GM21529 (cell line): Measurements from ENCODE around the gene HEATR3.

Source experiments
- ATAC-seq: cut with Tn5 transposase; IDR thresholded peaks from one replicate; pipeline ENCODE4 v1.9.1; 2021; ENCODE audit not compliant: unreplicated experiment

The HEATR3 gene

DNA sequence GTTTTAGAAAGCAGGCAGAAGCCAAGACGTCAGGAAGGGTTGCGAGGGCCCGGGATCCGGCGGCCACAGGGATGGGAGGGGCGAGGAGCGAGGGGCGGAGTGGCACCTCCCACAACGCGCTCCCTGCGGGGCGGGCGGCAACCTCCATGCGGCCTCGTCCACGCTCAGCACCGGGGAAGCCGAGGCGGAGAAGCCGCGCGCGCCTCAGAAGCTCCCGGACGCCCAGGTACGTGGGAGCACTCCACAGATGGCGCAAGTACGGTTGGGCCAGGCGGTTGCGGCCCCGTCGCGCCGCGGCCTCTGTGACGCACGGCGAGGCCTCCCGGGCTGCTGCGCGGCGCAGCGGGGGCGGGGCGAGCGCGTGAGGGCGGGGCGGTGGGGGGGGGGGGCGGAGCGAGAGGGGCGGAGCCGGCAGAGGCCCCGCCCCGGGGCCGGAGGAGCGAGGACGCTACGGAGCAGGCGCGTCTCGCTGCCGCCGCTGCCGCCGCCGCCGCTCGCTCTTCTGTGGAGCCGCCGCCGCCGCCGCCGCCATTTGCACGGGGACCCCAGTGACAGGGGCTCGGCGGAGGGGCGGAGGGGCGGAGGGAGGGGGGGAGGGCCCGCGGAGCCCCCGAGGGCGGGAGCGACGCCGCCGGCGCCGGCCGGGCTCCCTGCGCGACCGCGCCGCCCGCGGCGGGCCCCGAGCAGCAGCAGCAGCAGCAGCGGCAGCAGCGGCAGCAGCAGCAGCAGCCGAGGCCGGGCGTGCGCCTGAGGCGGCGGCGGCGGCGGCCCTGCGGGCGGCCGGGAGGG is 87.2 kb downstream of the HEATR3 start, which contains the start of gene TENT4B:
TSS of gene TENT4B (plus strand) at position 500 of the 789 bp plus-strand sequence. CDS start 316 bp downstream, outside the sequence.
- ATAC-seq = peak; percentile 77

DNA sequence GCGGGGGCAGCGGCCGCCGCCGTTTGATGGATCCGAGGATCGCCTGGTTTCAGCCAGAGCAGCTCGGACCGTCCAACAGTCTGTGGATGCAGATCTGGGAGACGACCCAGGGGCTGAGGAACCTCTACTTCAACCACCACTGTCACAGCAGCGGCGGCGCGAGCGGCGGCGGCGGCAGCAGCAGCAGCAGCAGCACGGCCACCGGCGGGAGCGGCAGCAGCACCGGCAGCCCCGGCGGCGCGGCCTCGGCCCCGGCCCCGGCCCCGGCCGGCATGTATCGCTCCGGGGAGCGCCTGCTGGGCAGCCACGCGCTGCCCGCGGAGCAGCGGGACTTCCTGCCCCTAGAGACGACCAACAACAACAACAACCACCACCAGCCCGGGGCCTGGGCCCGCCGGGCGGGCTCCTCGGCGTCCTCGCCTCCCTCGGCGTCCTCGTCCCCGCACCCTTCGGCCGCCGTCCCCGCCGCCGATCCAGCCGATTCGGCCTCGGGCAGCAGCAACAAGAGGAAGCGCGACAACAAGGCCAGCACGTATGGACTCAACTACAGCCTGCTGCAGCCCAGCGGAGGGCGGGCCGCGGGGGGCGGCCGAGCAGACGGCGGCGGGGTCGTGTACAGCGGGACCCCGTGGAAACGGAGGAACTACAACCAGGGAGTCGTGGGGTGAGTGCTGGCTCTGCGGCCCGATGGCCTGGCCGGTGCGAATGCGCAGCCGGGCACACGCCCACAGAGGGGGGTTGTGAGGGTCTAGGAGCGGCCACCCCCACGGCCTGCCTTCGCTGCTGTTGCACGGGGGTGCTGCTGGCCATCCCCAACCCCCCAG is 88.0 kb downstream of the HEATR3 start:
- ATAC-seq = peak; percentile 18

DNA sequence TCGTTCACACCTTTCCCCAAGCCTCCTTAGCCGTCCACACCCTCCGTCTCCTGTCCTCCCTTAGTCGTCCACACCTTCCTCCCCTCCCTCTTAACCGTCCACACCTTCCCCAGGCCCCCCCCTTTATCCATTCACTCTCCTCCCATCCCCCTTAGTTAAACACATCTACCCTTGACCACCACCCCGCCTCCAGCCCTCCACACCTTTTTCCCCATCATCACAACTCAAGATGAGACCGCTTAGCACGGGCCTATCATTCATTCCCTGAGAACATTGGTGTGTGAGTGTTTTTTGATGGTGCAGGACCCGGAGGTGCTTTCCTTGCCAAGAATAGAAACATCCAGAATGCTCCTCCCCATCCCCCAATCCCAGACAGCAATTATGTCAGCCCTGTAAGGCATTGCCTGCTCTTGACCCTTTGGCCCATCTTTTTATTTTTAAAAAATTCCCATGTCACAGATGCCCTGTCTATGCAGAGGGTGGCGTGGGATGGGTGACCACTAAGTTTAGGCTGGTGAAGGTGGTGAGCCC is 88.7 kb downstream of the HEATR3 start:
- ATAC-seq = no peak

DNA sequence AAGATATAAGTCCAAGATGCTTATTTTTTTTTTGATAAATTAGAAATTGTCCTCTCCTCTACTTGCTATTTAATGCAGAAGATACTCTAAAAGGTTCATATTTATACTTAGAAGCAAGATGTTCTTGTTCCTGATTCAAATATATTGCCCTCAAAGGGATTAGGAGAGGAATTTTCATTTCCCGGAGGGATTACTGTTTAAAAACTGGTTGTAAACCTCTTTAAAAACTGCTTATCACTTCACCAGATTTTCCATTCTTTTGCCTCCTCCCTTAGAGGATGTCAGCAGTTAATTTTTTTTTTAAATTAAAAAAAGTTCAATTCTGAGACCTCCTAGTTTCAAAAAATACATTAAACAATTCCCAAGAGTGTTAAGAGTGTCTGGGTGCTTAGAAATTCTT is 90.2 kb downstream of the HEATR3 start:
- no peak for ATAC-seq
